HepG2 (cell line): ENCODE data around the gene CD4. TPM values are rescaled to one million over a fixed set of nuclear protein-coding genes. Genes with fewer than 3 reads are reported as not detected.

ENCODE experiments used
- AGO2 ChIP-seq: fragments of 200-400 bp; formaldehyde crosslinking; optimal IDR thresholded peaks from 2 replicates; pipeline ENCODE3; 2017; ENCODE audit warnings: mild to moderate bottlenecking, low read depth, low read length, moderate library complexity
- ARNT2 ChIP-seq: sonication (generic); formaldehyde crosslinking; IDR thresholded peaks from 2 replicates; pipeline ENCODE4 v1.8.0; 2022; ENCODE audit warnings: mild to moderate bottlenecking, low read depth, missing genetic modification reagents, moderate library complexity
- ATAD3A ChIP-seq: sonication (generic); formaldehyde crosslinking; IDR thresholded peaks from 2 replicates; pipeline ENCODE4 v1.4.0; 2020; ENCODE audit warnings: missing genetic modification reagents
- BATF2 ChIP-seq: sonication (generic); formaldehyde crosslinking; IDR thresholded peaks from 2 replicates; pipeline ENCODE4 v1.8.0; 2022; ENCODE audit warnings: mild to moderate bottlenecking, missing genetic modification reagents, moderate library complexity
- CCAR2 ChIP-seq: fragments of 200-400 bp; formaldehyde crosslinking; optimal IDR thresholded peaks from 2 replicates; pipeline ENCODE3; 2018; ENCODE audit warnings: low read depth, mild to moderate bottlenecking, low read length, moderate library complexity
- CCDC6 ChIP-seq: sonication (generic); formaldehyde crosslinking; IDR thresholded peaks from 2 replicates; pipeline ENCODE4 v1.8.1; 2022; ENCODE audit warnings: mild to moderate bottlenecking, missing genetic modification reagents, moderate library complexity
- ELF3 ChIP-seq: IDR thresholded peaks from 2 replicates; pipeline ENCODE4 v1.6.1; 2016; ENCODE audit warnings: missing genetic modification reagents, missing compliant biosample characterization
- FOXO1 ChIP-seq: sonication (generic); formaldehyde crosslinking; IDR thresholded peaks from 2 replicates; pipeline ENCODE4 v1.4.0; 2020; ENCODE audit warnings: missing genetic modification reagents
- FOXP1 ChIP-seq, 2 experiments: fragments of 450-650 bp in 1 of 2; IDR thresholded peaks; 2 replicates each; pipeline ENCODE4 v1.6.1; 2017 to 2018; ENCODE audit warnings: antibody characterized with exemption in 1 of 2
- GABPA ChIP-seq, 2 experiments: IDR thresholded peaks; 2 replicates each; pipeline ENCODE4 v1.6.1; 2011 to 2016; ENCODE audit warnings: low read depth in 2 of 2, low read length in 1 of 2, missing biosample characterization in 1 of 2, missing genetic modification characterization in 1 of 2
- KDM5B ChIP-seq: sonication (generic); formaldehyde crosslinking; IDR thresholded peaks from 2 replicates; pipeline ENCODE4 v1.4.0; 2020; ENCODE audit warnings: missing genetic modification reagents, mild to moderate bottlenecking, borderline replicate concordance
- MAFG ChIP-seq: sonication (generic); formaldehyde crosslinking; IDR thresholded peaks from 2 replicates; pipeline ENCODE4 v1.5.1; 2020; ENCODE audit warnings: mild to moderate bottlenecking, missing genetic modification reagents
- MED8 ChIP-seq: sonication (generic); formaldehyde crosslinking; IDR thresholded peaks from 2 replicates; pipeline ENCODE4 v1.8.1; 2023; ENCODE audit warnings: mild to moderate bottlenecking, missing genetic modification reagents; ENCODE audit not compliant: insufficient replicate concordance
- MTA1 ChIP-seq: sonication (generic); formaldehyde crosslinking; IDR thresholded peaks from 2 replicates; pipeline ENCODE4 v1.4.0; 2020; ENCODE audit warnings: missing genetic modification reagents, mild to moderate bottlenecking, borderline replicate concordance
- MYNN ChIP-seq: sonication (generic); formaldehyde crosslinking; IDR thresholded peaks from 2 replicates; pipeline ENCODE4 v1.4.0; 2020; ENCODE audit warnings: mild to moderate bottlenecking, low read depth, missing genetic modification reagents
- REPIN1 ChIP-seq: sonication (generic); formaldehyde crosslinking; IDR thresholded peaks from 2 replicates; pipeline ENCODE4 v1.8.0; 2022; ENCODE audit warnings: missing genetic modification reagents, low read depth, mild to moderate bottlenecking, borderline replicate concordance
- SCMH1 ChIP-seq: sonication (generic); formaldehyde crosslinking; IDR thresholded peaks from 2 replicates; pipeline ENCODE4 v1.9.0; 2021; ENCODE audit warnings: missing genetic modification reagents, mild to moderate bottlenecking, borderline replicate concordance
- SRSF1 ChIP-seq: fragments of 200-400 bp; formaldehyde crosslinking; optimal IDR thresholded peaks from 2 replicates; pipeline ENCODE3; 2017; ENCODE audit warnings: mild to moderate bottlenecking, low read depth, low read length, moderate library complexity
- THAP7 ChIP-seq: sonication (generic); formaldehyde crosslinking; IDR thresholded peaks from 2 replicates; pipeline ENCODE4 v1.8.1; 2023; ENCODE audit warnings: mild to moderate bottlenecking, missing genetic modification reagents
- ZNF354B ChIP-seq: sonication (generic); formaldehyde crosslinking; IDR thresholded peaks from 2 replicates; pipeline ENCODE4 v1.8.0; 2022; ENCODE audit warnings: mild to moderate bottlenecking, missing genetic modification reagents
- ZNF557 ChIP-seq: sonication (generic); formaldehyde crosslinking; IDR thresholded peaks from 2 replicates; pipeline ENCODE4 v1.4.0; 2020; ENCODE audit warnings: missing genetic modification reagents
- ZNF619 ChIP-seq: sonication (generic); formaldehyde crosslinking; IDR thresholded peaks from 2 replicates; pipeline ENCODE4 v1.4.0; 2020; ENCODE audit warnings: mild to moderate bottlenecking, missing genetic modification reagents
- ZNF660 ChIP-seq: sonication (generic); formaldehyde crosslinking; IDR thresholded peaks from 2 replicates; pipeline ENCODE4 v1.5.1; 2020; ENCODE audit warnings: mild to moderate bottlenecking, low read depth, missing genetic modification reagents, borderline replicate concordance
- ZNF674 ChIP-seq: sonication (generic); formaldehyde crosslinking; IDR thresholded peaks from 2 replicates; pipeline ENCODE4 v1.5.0; 2020; ENCODE audit warnings: low read depth, mild to moderate bottlenecking, missing genetic modification reagents
- ZNF766 ChIP-seq: sonication (generic); formaldehyde crosslinking; IDR thresholded peaks from 2 replicates; pipeline ENCODE4 v1.5.0; 2020; ENCODE audit warnings: missing genetic modification reagents, borderline replicate concordance
- ZNF788 ChIP-seq: sonication (generic); formaldehyde crosslinking; IDR thresholded peaks from 2 replicates; pipeline ENCODE4 v1.5.0; 2020; ENCODE audit warnings: mild to moderate bottlenecking, missing genetic modification reagents, borderline replicate concordance
- polyA plus RNA-seq, 8 experiments: library from polyadenylated mRNA; depleted of rRNA in 3 of 8; stranded (reverse) in 7 of 8; unstranded in 1 of 8; fragments of >200 nt; fragmentation: Illumina TruSeq in 4 of 8; extraction: Trizol in 4 of 8; gene quantifications; 2 replicates each; pipeline versions ENCODE4 v1.2.1 to v1.2.3, GENCODE V29; 2011 to 2016; ENCODE audit warnings: low read depth in 4 of 8, missing spikeins in 1 of 8, mixed read lengths in 1 of 8; ENCODE audit not compliant: insufficient read depth in 1 of 8
- total RNA-seq, 5 experiments: library from RNA; depleted of rRNA; stranded (reverse); fragments of >200 nt; fragmentation: Illumina TruSeq; extraction: Trizol; gene quantifications; 2 replicates each; pipeline ENCODE4 v1.2.3, GENCODE V29; 2016; ENCODE audit warnings: low read depth in 1 of 5
- TF ChIP-seq, protein P1 (sequence below): sonication (generic); formaldehyde crosslinking; IDR thresholded peaks from 2 replicates; pipeline ENCODE4 v1.8.0; 2022; ENCODE audit warnings: mild to moderate bottlenecking, missing genetic modification reagents; ENCODE audit not compliant: insufficient replicate concordance

The CD4 gene
- total and polyA plus RNA-seq, 2 of the 13 experiments (the other 11 are each of a cell fraction or from before 2014, with no cell fraction given), result 0.07 to 0.95 TPM

GRCh38 chr12:6778574-6779550, 10.5 kb upstream of the CD4 start (continued):
- TF ChIP-seq ZNF619, result no peak; the same call in 1 of the 2 replicates
- no peak for TF ChIP-seq MAFG (CRISPR knock-in tag)
- no peak for TF ChIP-seq SCMH1 (CRISPR knock-in tag)
- peak; percentile 55 for TF ChIP-seq MED8 (CRISPR knock-in tag)
- TF ChIP-seq MTA1 (CRISPR knock-in tag), result peak; percentile 90; the same call in 1 of the 2 replicates
- TF ChIP-seq KDM5B (CRISPR knock-in tag), result peak; percentile 74
- TF ChIP-seq, protein P1, sequence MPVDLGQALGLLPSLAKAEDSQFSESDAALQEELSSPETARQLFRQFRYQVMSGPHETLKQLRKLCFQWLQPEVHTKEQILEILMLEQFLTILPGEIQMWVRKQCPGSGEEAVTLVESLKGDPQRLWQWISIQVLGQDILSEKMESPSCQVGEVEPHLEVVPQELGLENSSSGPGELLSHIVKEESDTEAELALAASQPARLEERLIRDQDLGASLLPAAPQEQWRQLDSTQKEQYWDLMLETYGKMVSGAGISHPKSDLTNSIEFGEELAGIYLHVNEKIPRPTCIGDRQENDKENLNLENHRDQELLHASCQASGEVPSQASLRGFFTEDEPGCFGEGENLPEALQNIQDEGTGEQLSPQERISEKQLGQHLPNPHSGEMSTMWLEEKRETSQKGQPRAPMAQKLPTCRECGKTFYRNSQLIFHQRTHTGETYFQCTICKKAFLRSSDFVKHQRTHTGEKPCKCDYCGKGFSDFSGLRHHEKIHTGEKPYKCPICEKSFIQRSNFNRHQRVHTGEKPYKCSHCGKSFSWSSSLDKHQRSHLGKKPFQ (CRISPR knock-in tag), result no peak
- TF ChIP-seq MYNN (CRISPR knock-in tag), result no peak
- TF ChIP-seq CCAR2, result no peak
- no peak for TF ChIP-seq ZNF674 (CRISPR knock-in tag)
- no peak for TF ChIP-seq FOXP1 (IDR thresholded peaks at IDR 0.05)
- no peak for TF ChIP-seq FOXP1 (CRISPR knock-in tag; IDR thresholded peaks at IDR 0.05)
- no peak; the same call in 1 of the 2 replicates for TF ChIP-seq ZNF766 (CRISPR knock-in tag)
- peak; percentile 78 for TF ChIP-seq AGO2
- no peak for TF ChIP-seq GABPA (IDR thresholded peaks at IDR 0.05; ENCODE audit: low read depth, low read length)
- peak; percentile 58; the same call in 1 of the 2 replicates for TF ChIP-seq GABPA (CRISPR knock-in tag; IDR thresholded peaks at IDR 0.05; ENCODE audit: low read depth)
- no peak for TF ChIP-seq CCDC6 (CRISPR knock-in tag)
- peak; percentile 58 for TF ChIP-seq FOXO1
- no peak for TF ChIP-seq BATF2 (CRISPR knock-in tag)
- TF ChIP-seq REPIN1, result peak; percentile 80
- no peak for TF ChIP-seq SRSF1
- TF ChIP-seq THAP7 (CRISPR knock-in tag), result no peak
- no peak for TF ChIP-seq ZNF354B (CRISPR knock-in tag)
- no peak; the same call in 1 of the 2 replicates for TF ChIP-seq ZNF788 (CRISPR knock-in tag)
- peak; percentile 76 for TF ChIP-seq ELF3 (CRISPR knock-in tag)
- TF ChIP-seq ZNF557 (CRISPR knock-in tag), result no peak
- TF ChIP-seq ZNF660, result no peak
- no peak for TF ChIP-seq ATAD3A (CRISPR knock-in tag)
- TF ChIP-seq ARNT2, result peak; percentile 45
